ENCODE results near the gene CPE.
"Not testable (repeated sequence)": the region's sequence is repeated elsewhere in the genome, so short reads cannot be mapped to it uniquely, and the experiment has no call there.

Gene CPE

DNA sequence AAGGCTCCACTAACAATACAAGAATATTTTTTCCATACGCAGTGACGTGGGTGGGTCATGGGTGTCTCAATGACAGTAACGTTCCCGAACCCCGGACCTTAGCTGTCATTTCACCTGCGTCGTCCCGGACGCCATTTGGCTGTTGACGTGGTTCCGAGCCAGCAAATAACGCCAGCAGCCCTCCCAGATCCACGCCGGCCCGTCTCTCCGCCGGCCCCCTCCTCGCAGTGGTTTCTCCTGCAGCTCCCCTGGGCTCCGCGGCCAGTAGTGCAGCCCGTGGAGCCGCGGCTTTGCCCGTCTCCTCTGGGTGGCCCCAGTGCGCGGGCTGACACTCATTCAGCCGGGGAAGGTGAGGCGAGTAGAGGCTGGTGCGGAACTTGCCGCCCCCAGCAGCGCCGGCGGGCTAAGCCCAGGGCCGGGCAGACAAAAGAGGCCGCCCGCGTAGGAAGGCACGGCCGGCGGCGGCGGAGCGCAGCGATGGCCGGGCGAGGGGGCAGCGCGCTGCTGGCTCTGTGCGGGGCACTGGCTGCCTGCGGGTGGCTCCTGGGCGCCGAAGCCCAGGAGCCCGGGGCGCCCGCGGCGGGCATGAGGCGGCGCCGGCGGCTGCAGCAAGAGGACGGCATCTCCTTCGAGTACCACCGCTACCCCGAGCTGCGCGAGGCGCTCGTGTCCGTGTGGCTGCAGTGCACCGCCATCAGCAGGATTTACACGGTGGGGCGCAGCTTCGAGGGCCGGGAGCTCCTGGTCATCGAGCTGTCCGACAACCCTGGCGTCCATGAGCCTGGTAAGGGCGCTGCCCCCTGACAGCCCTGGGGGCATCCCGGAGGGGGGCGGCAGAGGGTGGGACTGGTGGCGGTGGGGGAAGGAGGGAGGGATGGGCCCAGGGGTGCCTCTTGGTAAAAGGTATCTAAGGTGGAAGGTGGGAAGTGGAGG, at the start of gene CPE:
Gene CPE, plus strand, starts transcription at position 264 of the 933 bp plus-strand sequence. Its CDS starts 214 bp downstream, at position 478.
- Histone ChIP-seq H3K27me3 (ENCODE audit: control insufficient read depth, insufficient read depth, low read length) (peaks cover 40% of the 10 kb centered on the region), H3K36me3 (ENCODE audit: control insufficient read depth, low read depth, low read length) (no peaks in the 10 kb centered on the region), H3K9ac (ENCODE audit: low read length) (peak within 1 kb of the TSS; percentile 32), H3K4me1 (ENCODE audit: control insufficient read depth, low read depth, low read length) (peaks cover 16% of the 10 kb centered on the region), H3K9me3 (ENCODE audit: control insufficient read depth, low read depth, low read length) (no peaks in the 10 kb centered on the region), H3K4me3 (ENCODE audit: low read length) (peak within 1 kb of the TSS; percentile 84), H3K27ac (ENCODE audit: low read length) (no peak within 1 kb of the TSS)

DNA sequence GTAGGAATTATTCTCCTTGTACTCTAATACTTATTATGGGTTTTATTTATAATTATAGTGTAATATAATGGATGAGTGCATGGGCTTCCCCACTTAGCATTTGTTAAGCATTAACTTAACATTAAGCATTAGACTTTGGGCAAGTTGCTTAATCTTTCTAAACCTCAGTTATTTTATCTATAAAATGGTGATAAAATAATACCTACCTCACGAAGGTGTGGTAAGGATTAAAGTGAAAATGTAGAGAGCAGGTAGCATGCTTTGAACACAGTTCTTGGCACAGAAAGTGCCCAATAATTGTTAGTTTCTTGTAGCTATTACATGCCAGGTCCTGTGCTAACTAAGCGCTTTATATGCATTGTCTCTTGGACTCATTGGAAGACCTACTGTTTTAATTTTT, 48.7 kb upstream of the CPE start:
- peaks cover 33% of the 10 kb centered on the region for H3K36me3 ChIP-seq (ENCODE audit: control insufficient read depth, low read depth, low read length)
- H3K4me3 ChIP-seq (ENCODE audit: low read length), result peak overlapping the region; percentile 93
- H3K27ac ChIP-seq (ENCODE audit: low read length), result no peak overlapping the region
- H3K9me3 ChIP-seq (ENCODE audit: control insufficient read depth, low read depth, low read length), result no peaks in the 10 kb centered on the region
- peak overlapping the region; percentile 21 for H3K9ac ChIP-seq (ENCODE audit: low read length)
- H3K27me3 ChIP-seq (ENCODE audit: control insufficient read depth, insufficient read depth, low read length), result no peaks in the 10 kb centered on the region
- peaks cover 29% of the 10 kb centered on the region for H3K4me1 ChIP-seq (ENCODE audit: control insufficient read depth, low read depth, low read length)

DNA sequence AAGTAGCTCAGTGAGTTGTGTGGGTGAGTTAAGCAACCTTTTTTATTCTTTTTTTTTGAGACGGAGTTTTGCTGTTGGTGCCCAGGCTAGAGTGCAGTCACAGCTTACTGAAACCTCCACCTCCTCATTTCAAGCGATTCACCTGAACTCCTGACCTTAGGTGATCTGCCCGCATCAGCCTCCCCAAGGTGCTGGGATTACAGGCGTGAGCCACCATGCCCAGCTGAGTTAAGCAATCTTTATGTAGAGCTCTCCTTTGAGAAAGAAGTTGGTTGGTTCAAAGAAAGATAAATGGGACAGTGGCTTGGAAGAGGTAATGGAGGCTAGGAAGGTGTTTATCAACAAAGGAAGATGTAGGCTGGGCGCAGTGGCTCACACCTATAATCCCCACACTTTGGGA, 48.1 kb upstream of the CPE start:
- Histone ChIP-seq H3K9me3 (ENCODE audit: control insufficient read depth, low read depth, low read length) (no peaks in the 10 kb centered on the region), H3K27ac (ENCODE audit: low read length) (no peak overlapping the region), H3K4me1 (ENCODE audit: control insufficient read depth, low read depth, low read length) (peaks cover 23% of the 10 kb centered on the region), H3K27me3 (ENCODE audit: control insufficient read depth, insufficient read depth, low read length) (no peaks in the 10 kb centered on the region), H3K4me3 (ENCODE audit: low read length) (peak overlapping the region; percentile 93), H3K36me3 (ENCODE audit: control insufficient read depth, low read depth, low read length) (peaks cover 39% of the 10 kb centered on the region), H3K9ac (ENCODE audit: low read length) (peak overlapping the region; percentile 21)

DNA sequence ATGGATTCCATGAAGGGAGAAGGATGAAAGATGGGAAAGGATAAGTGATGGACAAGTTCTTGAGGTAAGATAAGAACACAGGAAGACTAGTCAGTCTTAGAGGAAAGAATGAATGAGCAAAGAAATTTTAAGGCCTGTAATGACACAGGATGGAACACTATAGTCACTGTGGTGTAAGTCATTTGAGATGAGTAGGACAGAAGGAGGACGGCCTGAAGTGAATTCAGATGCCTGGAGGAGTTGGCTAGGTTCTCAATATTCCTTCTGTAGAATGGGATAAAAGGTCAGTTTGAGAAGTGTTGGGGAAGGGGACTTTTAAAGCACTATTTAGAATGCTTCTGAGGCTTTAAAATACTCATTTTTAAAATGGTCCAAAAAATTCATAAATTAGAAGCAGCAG, 47.4 kb upstream of the CPE start:
- Histone ChIP-seq H3K4me1 (ENCODE audit: control insufficient read depth, low read depth, low read length) (peaks cover 16% of the 10 kb centered on the region), H3K9ac (ENCODE audit: low read length) (no peak overlapping the region), H3K27ac (ENCODE audit: low read length) (no peak overlapping the region), H3K36me3 (ENCODE audit: control insufficient read depth, low read depth, low read length) (peaks cover 41% of the 10 kb centered on the region), H3K4me3 (ENCODE audit: low read length) (peak overlapping the region; percentile 93), H3K9me3 (ENCODE audit: control insufficient read depth, low read depth, low read length) (no peaks in the 10 kb centered on the region), H3K27me3 (ENCODE audit: control insufficient read depth, insufficient read depth, low read length) (no peaks in the 10 kb centered on the region)

DNA sequence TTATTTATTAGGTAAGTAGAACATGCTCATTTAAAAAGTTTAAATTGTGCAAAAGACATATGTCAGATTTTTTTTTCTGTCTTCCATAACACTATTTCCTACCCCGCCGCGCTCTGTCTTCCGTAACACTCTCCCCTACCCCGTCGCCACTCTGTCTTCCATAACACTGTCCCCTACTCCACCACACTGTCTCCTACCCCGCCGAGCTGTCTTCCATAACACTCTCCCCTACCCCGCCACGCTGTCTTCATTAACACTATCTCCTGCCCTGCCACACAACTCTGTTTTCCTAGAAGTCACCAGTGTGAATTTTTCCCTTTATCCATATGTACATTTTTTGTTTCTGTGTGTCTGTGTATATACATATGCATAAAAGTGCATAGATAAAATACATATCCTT, 47.0 kb upstream of the CPE start:
- H3K9me3 ChIP-seq (ENCODE audit: control insufficient read depth, low read depth, low read length), result no peaks in the 10 kb centered on the region
- no peak overlapping the region for H3K27ac ChIP-seq (ENCODE audit: low read length)
- H3K36me3 ChIP-seq (ENCODE audit: control insufficient read depth, low read depth, low read length), result peaks cover 46% of the 10 kb centered on the region
- no peak overlapping the region for H3K9ac ChIP-seq (ENCODE audit: low read length)
- H3K4me3 ChIP-seq (ENCODE audit: low read length), result peak overlapping the region; percentile 93
- peaks cover 14% of the 10 kb centered on the region for H3K4me1 ChIP-seq (ENCODE audit: control insufficient read depth, low read depth, low read length)
- H3K27me3 ChIP-seq (ENCODE audit: control insufficient read depth, insufficient read depth, low read length), result no peaks in the 10 kb centered on the region

DNA sequence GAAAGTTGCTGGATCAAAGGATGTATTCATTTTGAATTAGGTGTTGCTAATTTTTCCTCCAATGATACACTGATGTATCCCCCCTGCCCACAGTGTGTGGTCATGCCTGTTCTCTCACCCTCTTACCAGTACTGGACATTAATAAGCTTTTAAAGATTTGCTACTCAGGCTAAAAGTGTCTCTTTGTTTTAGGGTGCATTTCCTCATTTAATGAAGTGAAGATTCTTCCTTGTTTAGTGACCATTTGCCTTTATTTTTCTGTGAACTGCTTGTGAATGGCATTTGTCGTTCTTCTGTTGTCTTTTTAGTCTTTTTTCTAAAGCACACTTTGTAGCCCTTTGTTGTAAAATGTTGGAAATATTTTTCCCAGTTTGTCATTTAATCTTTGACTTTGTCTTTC, 46.3 kb upstream of the CPE start:
- H3K36me3 ChIP-seq (ENCODE audit: control insufficient read depth, low read depth, low read length), result peaks cover 52% of the 10 kb centered on the region
- no peaks in the 10 kb centered on the region for H3K9me3 ChIP-seq (ENCODE audit: control insufficient read depth, low read depth, low read length)
- no peak overlapping the region for H3K27ac ChIP-seq (ENCODE audit: low read length)
- peaks cover 14% of the 10 kb centered on the region for H3K4me1 ChIP-seq (ENCODE audit: control insufficient read depth, low read depth, low read length)
- peak overlapping the region; percentile 93 for H3K4me3 ChIP-seq (ENCODE audit: low read length)
- no peak overlapping the region for H3K9ac ChIP-seq (ENCODE audit: low read length)
- H3K27me3 ChIP-seq (ENCODE audit: control insufficient read depth, insufficient read depth, low read length), result no peaks in the 10 kb centered on the region

DNA sequence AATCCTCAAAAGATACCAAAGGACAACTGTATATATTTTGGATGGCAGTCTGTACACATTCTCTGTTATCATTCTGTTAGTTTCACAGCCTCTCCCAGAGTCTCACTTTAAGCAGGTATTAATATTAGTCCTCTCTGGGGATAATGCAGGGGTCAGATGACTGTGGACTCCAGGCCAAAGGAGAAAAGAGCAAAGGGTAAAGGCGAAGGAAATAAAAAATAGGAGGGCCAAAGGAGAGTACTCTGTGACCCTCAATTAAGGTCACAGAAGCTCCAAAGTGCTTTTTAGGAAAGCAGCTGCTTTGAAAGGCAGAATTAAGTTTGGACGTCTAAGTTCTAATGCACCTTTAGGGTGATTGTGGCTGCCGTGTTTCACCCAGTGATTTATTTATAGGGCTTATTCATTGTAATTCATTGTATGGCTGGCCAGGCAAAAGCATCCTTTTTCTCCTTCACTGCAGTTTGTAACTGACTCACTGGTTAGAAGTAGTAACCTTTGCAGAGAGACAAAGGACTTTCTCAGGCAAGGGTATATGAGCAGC, 43.6 kb upstream of the CPE start:
- no peak overlapping the region for H3K4me3 ChIP-seq (ENCODE audit: low read length)
- H3K36me3 ChIP-seq (ENCODE audit: control insufficient read depth, low read depth, low read length), result peaks cover 75% of the 10 kb centered on the region
- H3K4me1 ChIP-seq (ENCODE audit: control insufficient read depth, low read depth, low read length), result peaks cover 12% of the 10 kb centered on the region
- H3K9me3 ChIP-seq (ENCODE audit: control insufficient read depth, low read depth, low read length), result no peaks in the 10 kb centered on the region
- H3K27ac ChIP-seq (ENCODE audit: low read length), result no peak overlapping the region
- no peaks in the 10 kb centered on the region for H3K27me3 ChIP-seq (ENCODE audit: control insufficient read depth, insufficient read depth, low read length)
- no peak overlapping the region for H3K9ac ChIP-seq (ENCODE audit: low read length)

DNA sequence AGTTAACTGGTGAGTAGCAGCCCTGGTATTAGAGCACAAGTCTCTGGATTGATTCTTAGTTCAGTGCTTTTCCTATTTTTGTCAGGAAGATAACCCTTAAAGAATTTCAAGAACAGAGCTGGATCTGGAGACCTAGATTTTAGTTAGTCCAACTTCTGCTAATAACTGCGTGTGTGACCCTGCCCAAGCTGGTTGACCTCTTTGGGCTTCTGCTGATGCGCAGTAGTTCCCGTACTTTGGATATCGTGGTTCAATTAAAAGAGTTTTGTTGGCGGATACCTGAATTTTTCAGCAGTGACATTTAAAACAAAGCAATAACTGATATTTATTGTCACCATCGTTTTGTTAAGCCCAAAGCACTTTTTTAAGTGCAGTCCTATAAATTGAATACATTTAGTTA, 42.1 kb upstream of the CPE start:
- Histone ChIP-seq H3K27me3 (ENCODE audit: control insufficient read depth, insufficient read depth, low read length) (no peaks in the 10 kb centered on the region), H3K4me3 (ENCODE audit: low read length) (no peak overlapping the region), H3K9me3 (ENCODE audit: control insufficient read depth, low read depth, low read length) (no peaks in the 10 kb centered on the region), H3K27ac (ENCODE audit: low read length) (no peak overlapping the region), H3K4me1 (ENCODE audit: control insufficient read depth, low read depth, low read length) (peaks cover 10% of the 10 kb centered on the region), H3K36me3 (ENCODE audit: control insufficient read depth, low read depth, low read length) (peaks cover 84% of the 10 kb centered on the region), H3K9ac (ENCODE audit: low read length) (no peak overlapping the region)

DNA sequence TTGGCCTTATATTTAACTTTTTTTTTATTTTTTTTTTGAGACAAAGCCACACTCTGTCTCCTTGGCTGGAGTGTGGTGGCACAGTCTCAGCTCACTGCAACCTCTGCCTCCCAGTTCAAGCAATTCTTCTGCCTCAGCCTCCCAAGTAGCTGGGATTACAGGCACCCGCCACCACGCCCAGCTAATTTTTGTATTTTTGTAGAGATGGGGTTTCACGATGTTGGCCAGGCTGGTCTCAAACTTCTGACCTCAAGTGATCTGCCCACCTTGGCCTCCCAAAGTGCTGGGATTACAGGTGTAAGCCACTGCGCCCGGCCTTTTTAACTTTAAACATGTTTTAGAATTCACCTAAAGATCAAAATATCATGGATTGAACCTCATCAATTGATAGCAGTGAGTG, 36.5 kb upstream of the CPE start:
- H3K27ac ChIP-seq (ENCODE audit: low read length); H3K4me1 ChIP-seq (ENCODE audit: control insufficient read depth, low read depth, low read length); H3K4me3 ChIP-seq (ENCODE audit: low read length); H3K9ac ChIP-seq (ENCODE audit: low read length); H3K27me3 ChIP-seq (ENCODE audit: control insufficient read depth, insufficient read depth, low read length); H3K9me3 ChIP-seq (ENCODE audit: control insufficient read depth, low read depth, low read length): not testable (repeated sequence)
- H3K36me3 ChIP-seq (ENCODE audit: control insufficient read depth, low read depth, low read length), result peaks cover 52% of the 10 kb centered on the region

DNA sequence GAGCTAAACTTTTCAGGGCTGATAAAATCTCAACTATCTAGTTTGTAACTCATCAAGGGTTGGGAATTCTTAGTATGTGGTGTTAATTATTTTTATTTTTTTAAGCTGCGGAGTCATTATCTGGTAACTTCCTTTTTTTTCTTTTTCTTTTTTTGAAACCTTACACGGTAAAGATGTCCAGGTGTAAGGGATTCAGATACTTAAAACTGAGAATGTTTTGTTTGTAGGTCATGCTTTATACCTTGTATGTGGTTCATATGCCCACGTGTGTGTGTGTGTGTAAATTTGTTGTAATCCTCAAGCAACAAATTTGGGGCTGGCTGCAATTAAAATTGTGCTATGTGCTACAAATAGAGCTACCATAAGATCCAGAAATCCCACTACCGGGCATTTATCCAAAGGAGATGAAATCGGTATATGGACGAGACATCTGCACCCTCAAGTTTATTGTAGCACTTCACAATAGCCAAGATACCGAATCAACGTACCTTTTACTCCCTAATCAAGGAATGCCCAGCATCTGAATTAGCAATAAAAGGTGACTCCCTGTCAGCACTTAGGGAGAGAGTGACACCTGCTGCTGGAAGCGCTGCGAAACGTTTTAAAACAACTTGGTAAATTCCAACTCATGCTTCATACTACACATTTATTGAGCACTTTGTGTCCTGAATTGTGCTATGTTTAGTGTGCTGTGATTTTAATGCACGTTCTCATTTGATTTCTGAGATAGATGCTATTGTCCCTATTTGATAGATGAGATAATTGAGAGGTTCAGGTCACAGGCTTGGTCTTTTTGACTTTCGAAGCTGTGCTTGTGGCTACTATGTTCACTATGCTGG, 35.2 kb upstream of the CPE start:
- Histone ChIP-seq H3K9me3 (ENCODE audit: control insufficient read depth, low read depth, low read length) (no peaks in the 10 kb centered on the region), H3K27ac (ENCODE audit: low read length) (no peak overlapping the region), H3K4me1 (ENCODE audit: control insufficient read depth, low read depth, low read length) (no peaks in the 10 kb centered on the region), H3K9ac (ENCODE audit: low read length) (no peak overlapping the region), H3K4me3 (ENCODE audit: low read length) (no peak overlapping the region), H3K27me3 (ENCODE audit: control insufficient read depth, insufficient read depth, low read length) (no peaks in the 10 kb centered on the region), H3K36me3 (ENCODE audit: control insufficient read depth, low read depth, low read length) (peaks cover 42% of the 10 kb centered on the region)

DNA sequence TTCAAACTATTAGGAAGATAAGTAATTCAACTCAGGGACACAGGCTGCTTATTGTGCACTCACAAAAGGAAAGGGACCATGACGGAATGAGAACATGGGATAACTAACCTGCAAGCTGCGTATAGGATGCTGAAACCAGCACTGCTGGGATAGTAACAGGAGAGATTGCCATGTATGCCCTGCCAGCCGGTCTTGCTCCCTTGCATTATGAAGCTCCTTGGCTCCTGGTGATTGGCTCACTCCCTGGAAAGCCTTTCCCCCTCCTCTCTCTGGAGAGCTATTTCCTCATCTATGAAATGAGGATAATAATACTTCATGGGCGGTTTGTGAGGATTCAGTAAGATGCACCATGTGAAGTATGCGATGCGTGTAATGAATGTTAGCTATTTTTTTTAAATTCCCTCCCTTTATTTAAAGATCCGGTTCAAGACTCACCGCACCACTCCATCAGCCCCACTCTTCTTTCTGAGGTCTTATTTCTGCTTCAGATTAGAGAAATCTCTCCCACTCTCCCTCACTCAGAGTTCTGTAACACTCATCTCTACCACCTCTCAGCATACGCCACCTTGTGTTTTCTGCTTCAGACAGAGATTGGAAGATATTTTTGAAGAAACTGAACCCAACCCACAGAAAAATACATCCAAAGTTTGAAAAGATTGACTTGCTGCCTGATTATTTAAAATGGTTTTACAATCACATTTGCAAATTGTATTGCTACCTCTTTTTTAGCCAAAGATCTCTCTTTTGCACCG, 33.0 kb upstream of the CPE start:
- no peaks in the 10 kb centered on the region for H3K9me3 ChIP-seq (ENCODE audit: control insufficient read depth, low read depth, low read length)
- H3K36me3 ChIP-seq (ENCODE audit: control insufficient read depth, low read depth, low read length), result peaks cover 19% of the 10 kb centered on the region
- H3K27ac ChIP-seq (ENCODE audit: low read length), result no peak overlapping the region
- no peaks in the 10 kb centered on the region for H3K27me3 ChIP-seq (ENCODE audit: control insufficient read depth, insufficient read depth, low read length)
- no peaks in the 10 kb centered on the region for H3K4me1 ChIP-seq (ENCODE audit: control insufficient read depth, low read depth, low read length)
- H3K9ac ChIP-seq (ENCODE audit: low read length), result no peak overlapping the region
- H3K4me3 ChIP-seq (ENCODE audit: low read length), result no peak overlapping the region

All from iPS-18a (cell line).